ENCODE measurements around the gene TNFSF8. TPM values are rescaled to one million over a fixed set of nuclear protein-coding genes. Genes with fewer than 3 reads are reported as not detected.

The TNFSF8 gene
- total RNA-seq, 1 donor from 2014 or later, result 150 TPM

Other genes starting within 250 kb of the TNFSF8 start
- gene TEX48, start 248.4 kb downstream of the TNFSF8 start, total RNA-seq, result 0.52 and 0.56 TPM in 2 replicates
- 1.4 and 1.5 TPM in 2 replicates for gene TNFSF15, start 124.6 kb downstream of the TNFSF8 start, total RNA-seq
- gene TNC, start 187.6 kb upstream of the TNFSF8 start, total RNA-seq, result 0.43 and 0.98 TPM in 2 replicates